Motor neuron (in vitro differentiated cells): ENCODE data around the gene AFMID. TPM values are rescaled to one million over a fixed set of nuclear protein-coding genes. Genes with fewer than 3 reads are reported as not detected.

Experiments used
- ATAC-seq, 8 experiments: fragments of 200-7000 bp; cut with Tn5 transposase; replicated peaks in 6 of 8; 2 replicates each; pipeline ENCODE4 v1.8.0; 2021; ENCODE audit warnings: mild to moderate bottlenecking in 8 of 8, moderate library complexity in 8 of 8
- H3K27ac ChIP-seq, 2 donors: fragments of 250-450 bp; sonication (Bioruptor Pico); 2 replicates each; pipeline ENCODE4 v1.9.0; 2021; ENCODE audit warnings: antibody characterized with exemption in 2 of 2, mild to moderate bottlenecking in 2 of 2, moderate library complexity in 1 of 2
- H3K4me1 ChIP-seq, 2 donors: fragments of 250-450 bp; sonication (Bioruptor Pico); replicated peaks in 1 of 2; 2 replicates each; pipeline ENCODE4 v1.6.1; 2021; ENCODE audit warnings: antibody characterized with exemption in 2 of 2, mild to moderate bottlenecking in 2 of 2, moderate library complexity in 1 of 2
- H3K4me3 ChIP-seq, 5 donors: fragments of 250-450 bp; sonication (Bioruptor Pico); 2 replicates each; pipeline ENCODE4 v1.9.0; 2021; ENCODE audit warnings: antibody characterized with exemption in 5 of 5, mild to moderate bottlenecking in 5 of 5, moderate library complexity in 4 of 5
- WGBS, 10 experiments: fragments of 450-650 bp; shearing (Covaris generic); methylation state at CpG; one replicate each; pipeline ENCODE4 v1.0.0; 2022; 5-methylcytosine and 5-hydroxymethylcytosine counted together
- in situ Hi-C, 9 experiments: fragments of 400-800 bp; cut with MboI; loops; one replicate each; pipeline ENCODE4 v1.15.0; 2021; ENCODE audit warnings: low sequenced_read_pairs in 9 of 9, low pct_unique_long_range_greater_than_20kb in 2 of 9; ENCODE audit not compliant: unreplicated experiment in 9 of 9
- total RNA-seq, 8 experiments: library from RNA; unstranded; fragments of 300-600 nt; gene quantifications; 2 replicates each; pipeline versions ENCODE4 v1.2.3 to v1.2.4, GENCODE V29; 2022

The AFMID gene
- total RNA-seq, 8 experiments from 2014 or later, result 5.1 to 34.7 (median 21.2) TPM

DNA sequence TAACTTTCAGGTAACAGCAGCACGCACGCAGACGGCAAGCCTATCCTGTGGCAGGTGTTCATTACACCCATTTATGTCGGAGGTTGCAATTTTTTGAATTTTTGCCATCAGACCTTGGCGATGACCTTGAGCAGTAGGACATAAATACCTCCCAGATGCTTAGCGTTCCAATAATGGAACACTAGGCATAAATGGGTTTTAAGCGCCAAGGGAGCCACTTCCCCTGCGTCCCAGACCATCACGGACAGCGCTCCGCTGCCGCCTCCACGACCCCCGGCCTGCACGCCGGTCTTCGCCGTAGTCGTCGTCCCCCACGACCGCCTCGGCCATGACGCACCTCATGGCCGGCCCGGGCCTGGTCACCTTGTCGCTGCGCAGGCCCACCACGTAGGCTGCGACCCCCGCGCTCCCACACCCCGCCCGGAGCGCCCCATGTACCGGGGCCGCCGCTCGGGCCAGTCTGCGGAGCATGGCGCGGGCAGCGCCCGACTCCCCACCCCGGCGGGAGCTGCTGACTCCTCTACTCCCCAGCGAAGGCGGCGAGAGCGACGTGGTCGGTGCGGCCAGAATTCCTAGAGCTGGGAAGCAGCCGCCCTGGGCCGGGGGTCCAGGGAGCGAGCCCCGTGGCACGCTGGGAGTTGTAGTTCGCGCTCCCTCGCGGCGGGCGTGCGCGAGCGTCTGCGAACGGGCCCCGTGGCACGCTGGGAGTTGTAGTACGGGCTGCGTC is 66.9 kb downstream of the AFMID start:
- peak overlapping the region; percentile 46 to 85 (median 57) for H3K4me3 ChIP-seq
- peak; percentile 58 to 84 (median 78) for ATAC-seq
- H3K27ac ChIP-seq, result peak overlapping the region; percentile 93
- in situ Hi-C loops, result no loop called here
- peaks cover 42% of the 10 kb centered on the region in 2 donors for H3K4me1 ChIP-seq
- 2 to 56% (median 25%) methylated on average over 2 to 38 of the region's 73 CpGs; no CpG with 5 or more reads in 4 of the 10 experiments for WGBS, 10 experiments

GRCh38 chr17:78255029-78255656 is 68.0 kb downstream of the AFMID start:
- no peak for ATAC-seq
- Histone ChIP-seq H3K27ac (no peak overlapping the region), H3K4me3 (no peak overlapping the region), H3K4me1 (peaks cover 42% of the 10 kb centered on the region in 2 donors)
- in situ Hi-C loops, result no loop called here
- 16 to 100% (median 91%) methylated on average over 1 to 11 of the region's 18 CpGs; no CpG with 5 or more reads in 1 of the 10 experiments for WGBS, 10 experiments

GRCh38 chr17:78255953-78256706 is 69.0 kb downstream of the AFMID start:
- in situ Hi-C loops, result no loop called here
- Histone ChIP-seq H3K4me3 (no peak overlapping the region), H3K4me1 (peaks cover 36 to 37% of the 10 kb centered on the region in 2 donors), H3K27ac (no peak overlapping the region)
- ATAC-seq, result no peak
- WGBS, 10 experiments, result 60 to 71% methylated on average over 2 to 3 of the region's 14 CpGs; no CpG with 5 or more reads in 8 of the 10 experiments

GRCh38 chr17:78256707-78257591 is 69.8 kb downstream of the AFMID start:
- in situ Hi-C loops, result no loop called here
- 14 to 73% (median 60%) methylated on average over 1 to 8 of the region's 18 CpGs; no CpG with 5 or more reads in 5 of the 10 experiments for WGBS, 10 experiments

More at GRCh38 chr17:78256707-78257591, 69.8 kb downstream of the AFMID start:
- H3K27ac ChIP-seq, result no peak overlapping the region
- H3K4me3 ChIP-seq, result no peak overlapping the region
- H3K4me1 ChIP-seq, result peaks cover 35 to 36% of the 10 kb centered on the region in 2 donors
- ATAC-seq, result no peak

Other genes with a start within 250 kb of the AFMID start
- 10 to 100 TPM in 7 of 8 experiments, 1 to 10 TPM in 1; 5.6 to 20.6 (median 16.1) TPM for gene TNRC6C, start 228.7 kb upstream of the AFMID start, total RNA-seq
- gene TMC6, start 58.6 kb upstream of the AFMID start, total RNA-seq, result 10 to 100 TPM in 2 of 8 experiments, 1 to 10 TPM in 5, under 1 TPM in 1; 0.67 to 18.6 (median 5.2) TPM
- gene TMC8, start 56.6 kb upstream of the AFMID start, total RNA-seq, result 1 to 10 TPM in 3 of 8 experiments, under 1 TPM in 4, not detected in 1; 0.10 to 1.4 (median 0.58) TPM
- under 1 TPM in 5 of 8 experiments, not detected in 3; 0.09 to 0.71 (median 0.46) TPM for gene C17orf99, start 41.0 kb upstream of the AFMID start, total RNA-seq
- gene SYNGR2, start 18.8 kb upstream of the AFMID start, total RNA-seq, result 10 to 100 TPM in 4 of 8 experiments, 1 to 10 TPM in 4; 2.6 to 61.6 (median 8.2) TPM
- gene TK1, start 310 bp upstream of the AFMID start, total RNA-seq, result 10 to 100 TPM in 3 of 8 experiments, 1 to 10 TPM in 3, under 1 TPM in 2; 0.50 to 59.5 (median 1.9) TPM
- 10 to 100 TPM in 3 of 8 experiments, 1 to 10 TPM in 4, under 1 TPM in 1; 0.46 to 72.6 (median 3.1) TPM for gene BIRC5, start 26.9 kb downstream of the AFMID start, total RNA-seq
- under 1 TPM in 3 of 8 experiments, not detected in 5; 0.13 to 0.66 (median 0.31) TPM for gene TMEM235, start 44.3 kb downstream of the AFMID start, total RNA-seq
- gene SOCS3, start 172.7 kb downstream of the AFMID start, total RNA-seq, result 10 to 100 TPM in 4 of 8 experiments, 1 to 10 TPM in 4; 1.7 to 73.8 (median 8.3) TPM
- 10 to 100 TPM; 15.0 to 43.8 (median 22.0) TPM for gene PGS1, start 191.3 kb downstream of the AFMID start, total RNA-seq